HepG2 (cell line): ENCODE data around the gene SLC1A2. TPM values are rescaled to one million over a fixed set of nuclear protein-coding genes. Genes with fewer than 3 reads are reported as not detected.

Source experiments
- AHR ChIP-seq: IDR thresholded peaks from 2 replicates; pipeline ENCODE4 v1.6.1; 2018; ENCODE audit warnings: missing genetic modification reagents, missing compliant biosample characterization
- ATF1 ChIP-seq: IDR thresholded peaks from 2 replicates; pipeline ENCODE4 v1.6.1; 2016; ENCODE audit warnings: mild to moderate bottlenecking, control low read depth
- CBX2 ChIP-seq, 2 experiments: fragments of 200-600 bp in 1 of 2; sonication (generic); formaldehyde crosslinking in 1 of 2; IDR thresholded peaks; 2 replicates each; pipeline versions ENCODE4 v1.7.0 to v1.8.1; 2018 to 2022; ENCODE audit warnings: low read depth in 2 of 2, low read length in 1 of 2, mild to moderate bottlenecking in 1 of 2, missing genetic modification reagents in 1 of 2
- GFI1 ChIP-seq: sonication (generic); formaldehyde crosslinking; IDR thresholded peaks from 2 replicates; pipeline ENCODE4 v1.5.0; 2020; ENCODE audit warnings: missing genetic modification reagents, mild to moderate bottlenecking, borderline replicate concordance
- KAT8 ChIP-seq: IDR thresholded peaks from 2 replicates; pipeline ENCODE4 v1.6.1; 2016; ENCODE audit warnings: missing genetic modification reagents, missing compliant biosample characterization
- NCOA1 ChIP-seq: sonication (generic); formaldehyde crosslinking; IDR thresholded peaks from 2 replicates; pipeline ENCODE4 v1.9.0; 2021; ENCODE audit warnings: missing genetic modification reagents
- NFIC ChIP-seq: IDR thresholded peaks from 2 replicates; pipeline ENCODE4 v1.6.1; 2012; ENCODE audit warnings: mild to moderate bottlenecking, low read length, inconsistent platforms
- POLR2G ChIP-seq: fragments of 200-400 bp; formaldehyde crosslinking; IDR thresholded peaks from 2 replicates; pipeline ENCODE4 v1.6.1; 2018; ENCODE audit warnings: mild to moderate bottlenecking, low read depth, low read length, moderate library complexity
- SMARCE1 ChIP-seq: fragments of 450-650 bp; IDR thresholded peaks from 2 replicates; pipeline ENCODE4 v1.6.1; 2017; ENCODE audit warnings: borderline replicate concordance
- ZNF24 ChIP-seq: fragments of 450-650 bp; IDR thresholded peaks from 2 replicates; pipeline ENCODE4 v1.6.1; 2017; ENCODE audit warnings: antibody characterized with exemption, mild to moderate bottlenecking
- ZNF331 ChIP-seq: sonication (generic); formaldehyde crosslinking; IDR thresholded peaks from 2 replicates; pipeline ENCODE4 v1.4.0; 2020; ENCODE audit warnings: missing genetic modification reagents
- ZNF451 ChIP-seq: sonication (generic); formaldehyde crosslinking; IDR thresholded peaks from 2 replicates; pipeline ENCODE4 v1.5.0; 2020; ENCODE audit warnings: mild to moderate bottlenecking, missing genetic modification reagents
- ZNF615 ChIP-seq: sonication (generic); formaldehyde crosslinking; IDR thresholded peaks from 2 replicates; pipeline ENCODE4 v1.5.0; 2020; ENCODE audit warnings: mild to moderate bottlenecking, missing genetic modification reagents, borderline replicate concordance
- ZNF703 ChIP-seq: sonication (generic); formaldehyde crosslinking; IDR thresholded peaks from 2 replicates; pipeline ENCODE4 v1.5.1; 2020; ENCODE audit warnings: missing genetic modification reagents, mild to moderate bottlenecking, moderate library complexity, borderline replicate concordance
- ZNF788 ChIP-seq: sonication (generic); formaldehyde crosslinking; IDR thresholded peaks from 2 replicates; pipeline ENCODE4 v1.5.0; 2020; ENCODE audit warnings: mild to moderate bottlenecking, missing genetic modification reagents, borderline replicate concordance
- polyA plus RNA-seq, 8 experiments: library from polyadenylated mRNA; depleted of rRNA in 3 of 8; stranded (reverse) in 7 of 8; unstranded in 1 of 8; fragments of >200 nt; fragmentation: Illumina TruSeq in 4 of 8; extraction: Trizol in 4 of 8; gene quantifications; 2 replicates each; pipeline versions ENCODE4 v1.2.1 to v1.2.3, GENCODE V29; 2011 to 2016; ENCODE audit warnings: low read depth in 4 of 8, missing spikeins in 1 of 8, mixed read lengths in 1 of 8; ENCODE audit not compliant: insufficient read depth in 1 of 8
- total RNA-seq, 5 experiments: library from RNA; depleted of rRNA; stranded (reverse); fragments of >200 nt; fragmentation: Illumina TruSeq; extraction: Trizol; gene quantifications; 2 replicates each; pipeline ENCODE4 v1.2.3, GENCODE V29; 2016; ENCODE audit warnings: low read depth in 1 of 5
- TF ChIP-seq, protein P1 (sequence below): sonication (generic); formaldehyde crosslinking; IDR thresholded peaks from 2 replicates; pipeline ENCODE4 v1.8.1; 2023; ENCODE audit warnings: mild to moderate bottlenecking, missing genetic modification reagents
- TF ChIP-seq, protein P2 (sequence below): sonication (generic); formaldehyde crosslinking; IDR thresholded peaks from 2 replicates; pipeline ENCODE4 v1.8.1; 2023; ENCODE audit warnings: mild to moderate bottlenecking, moderate library complexity, missing genetic modification reagents
- TF ChIP-seq, protein P3 (sequence below): sonication (generic); formaldehyde crosslinking; IDR thresholded peaks from 2 replicates; pipeline ENCODE4 v1.9.0; 2022; ENCODE audit warnings: low read depth, missing genetic modification reagents
- TF ChIP-seq, protein P4 (sequence below): sonication (generic); formaldehyde crosslinking; IDR thresholded peaks from 2 replicates; pipeline ENCODE4 v1.4.0; 2020; ENCODE audit warnings: mild to moderate bottlenecking, missing genetic modification reagents
- TF ChIP-seq, protein P5 (sequence below): sonication (generic); formaldehyde crosslinking; IDR thresholded peaks from 2 replicates; pipeline ENCODE4 v1.4.0; 2020; ENCODE audit warnings: missing genetic modification reagents

The SLC1A2 gene
- total and polyA plus RNA-seq, 2 of the 13 experiments (the other 11 are each of a cell fraction or from before 2014, with no cell fraction given) = 23.2 to 43.2 TPM

DNA sequence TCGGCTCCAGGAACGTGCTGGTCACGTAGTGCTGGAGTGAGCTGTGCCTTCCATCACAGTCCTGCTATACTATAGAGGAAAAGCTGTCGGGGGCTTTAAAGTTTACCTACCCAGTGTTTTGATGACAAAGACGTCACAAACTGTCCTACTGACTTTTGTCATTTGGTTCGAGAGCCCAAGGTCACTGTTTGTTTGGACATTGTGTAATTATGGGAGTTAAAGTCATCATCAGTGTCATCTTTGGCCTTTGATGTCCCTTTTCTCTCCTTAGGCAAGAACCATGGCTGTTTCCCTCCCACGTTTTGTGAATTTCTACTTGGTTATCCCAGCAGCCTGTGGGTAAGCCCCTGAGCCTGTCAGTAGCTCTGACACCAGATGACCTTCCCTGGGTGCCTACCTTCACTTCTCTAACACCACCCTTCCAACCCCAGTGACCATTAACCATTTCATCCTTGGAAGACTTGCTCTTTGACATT is 59.3 kb downstream of the SLC1A2 start (continued):
- TF ChIP-seq, protein P1, sequence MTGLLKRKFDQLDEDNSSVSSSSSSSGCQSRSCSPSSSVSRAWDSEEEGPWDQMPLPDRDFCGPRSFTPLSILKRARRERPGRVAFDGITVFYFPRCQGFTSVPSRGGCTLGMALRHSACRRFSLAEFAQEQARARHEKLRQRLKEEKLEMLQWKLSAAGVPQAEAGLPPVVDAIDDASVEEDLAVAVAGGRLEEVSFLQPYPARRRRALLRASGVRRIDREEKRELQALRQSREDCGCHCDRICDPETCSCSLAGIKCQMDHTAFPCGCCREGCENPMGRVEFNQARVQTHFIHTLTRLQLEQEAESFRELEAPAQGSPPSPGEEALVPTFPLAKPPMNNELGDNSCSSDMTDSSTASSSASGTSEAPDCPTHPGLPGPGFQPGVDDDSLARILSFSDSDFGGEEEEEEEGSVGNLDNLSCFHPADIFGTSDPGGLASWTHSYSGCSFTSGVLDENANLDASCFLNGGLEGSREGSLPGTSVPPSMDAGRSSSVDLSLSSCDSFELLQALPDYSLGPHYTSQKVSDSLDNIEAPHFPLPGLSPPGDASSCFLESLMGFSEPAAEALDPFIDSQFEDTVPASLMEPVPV (CRISPR knock-in tag) = 0 out of 2 replicates have a peak, but pooled peaks have one; percentile 42
- TF ChIP-seq ZNF788 (CRISPR knock-in tag) (peak; percentile 83; the same call in 1 of the 2 replicates), KAT8 (CRISPR knock-in tag) (peak; percentile 71; the same call in 1 of the 2 replicates), SMARCE1 (no peak), AHR (CRISPR knock-in tag) (no peak; the same call in 1 of the 2 replicates), POLR2G (peak; percentile 71), ZNF703 (CRISPR knock-in tag) (0 out of 2 replicates have a peak, but pooled peaks have one; percentile 64), ZNF615 (CRISPR knock-in tag) (peak; percentile 77; the same call in 1 of the 2 replicates), NFIC (peak; percentile 92), CBX2 (IDR thresholded peaks at IDR 0.05; ENCODE audit: low read depth, low read length) (no peak), CBX2 (CRISPR knock-in tag; IDR thresholded peaks at IDR 0.05; ENCODE audit: low read depth) (0 out of 2 replicates have a peak, but pooled peaks have one; percentile 51), GFI1 (CRISPR knock-in tag) (peak; percentile 82; the same call in 1 of the 2 replicates), ZNF331 (CRISPR knock-in tag) (peak; percentile 93), ATF1 (CRISPR knock-in tag) (peak; percentile 93), NCOA1 (CRISPR knock-in tag) (peak; percentile 96), ZNF451 (0 out of 2 replicates have a peak, but pooled peaks have one; percentile 38), ZNF24 (peak; percentile 48; the same call in 1 of the 2 replicates)
- TF ChIP-seq, protein P2, sequence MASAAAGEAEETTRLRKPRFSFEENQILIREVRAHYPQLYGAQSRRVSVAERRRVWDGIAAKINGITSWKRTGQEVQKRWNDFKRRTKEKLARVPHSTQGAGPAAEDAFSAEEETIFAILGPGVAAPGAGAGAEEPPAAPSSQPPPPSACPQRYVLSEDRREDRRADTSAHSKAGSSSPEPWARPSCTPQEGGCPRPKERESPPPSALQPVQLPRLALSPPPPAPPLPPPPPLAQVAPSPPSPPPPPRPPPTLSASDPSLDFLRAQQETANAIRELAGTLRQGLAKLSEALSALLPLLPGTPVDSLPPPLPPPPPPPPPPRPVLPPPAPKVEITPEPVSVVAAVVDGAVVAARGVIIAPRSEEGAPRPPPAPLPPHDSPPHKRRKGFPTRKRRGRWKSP (CRISPR knock-in tag) = peak; percentile 84; the same call in 1 of the 2 replicates
- TF ChIP-seq, protein P3, sequence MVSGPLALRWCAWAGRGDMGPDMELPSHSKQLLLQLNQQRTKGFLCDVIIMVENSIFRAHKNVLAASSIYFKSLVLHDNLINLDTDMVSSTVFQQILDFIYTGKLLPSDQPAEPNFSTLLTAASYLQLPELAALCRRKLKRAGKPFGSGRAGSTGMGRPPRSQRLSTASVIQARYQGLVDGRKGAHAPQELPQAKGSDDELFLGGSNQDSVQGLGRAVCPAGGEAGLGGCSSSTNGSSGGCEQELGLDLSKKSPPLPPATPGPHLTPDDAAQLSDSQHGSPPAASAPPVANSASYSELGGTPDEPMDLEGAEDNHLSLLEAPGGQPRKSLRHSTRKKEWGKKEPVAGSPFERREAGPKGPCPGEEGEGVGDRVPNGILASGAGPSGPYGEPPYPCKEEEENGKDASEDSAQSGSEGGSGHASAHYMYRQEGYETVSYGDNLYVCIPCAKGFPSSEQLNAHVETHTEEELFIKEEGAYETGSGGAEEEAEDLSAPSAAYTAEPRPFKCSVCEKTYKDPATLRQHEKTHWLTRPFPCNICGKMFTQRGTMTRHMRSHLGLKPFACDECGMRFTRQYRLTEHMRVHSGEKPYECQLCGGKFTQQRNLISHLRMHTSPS (CRISPR knock-in tag) = peak; percentile 70; the same call in 1 of the 2 replicates
- TF ChIP-seq, protein P4, sequence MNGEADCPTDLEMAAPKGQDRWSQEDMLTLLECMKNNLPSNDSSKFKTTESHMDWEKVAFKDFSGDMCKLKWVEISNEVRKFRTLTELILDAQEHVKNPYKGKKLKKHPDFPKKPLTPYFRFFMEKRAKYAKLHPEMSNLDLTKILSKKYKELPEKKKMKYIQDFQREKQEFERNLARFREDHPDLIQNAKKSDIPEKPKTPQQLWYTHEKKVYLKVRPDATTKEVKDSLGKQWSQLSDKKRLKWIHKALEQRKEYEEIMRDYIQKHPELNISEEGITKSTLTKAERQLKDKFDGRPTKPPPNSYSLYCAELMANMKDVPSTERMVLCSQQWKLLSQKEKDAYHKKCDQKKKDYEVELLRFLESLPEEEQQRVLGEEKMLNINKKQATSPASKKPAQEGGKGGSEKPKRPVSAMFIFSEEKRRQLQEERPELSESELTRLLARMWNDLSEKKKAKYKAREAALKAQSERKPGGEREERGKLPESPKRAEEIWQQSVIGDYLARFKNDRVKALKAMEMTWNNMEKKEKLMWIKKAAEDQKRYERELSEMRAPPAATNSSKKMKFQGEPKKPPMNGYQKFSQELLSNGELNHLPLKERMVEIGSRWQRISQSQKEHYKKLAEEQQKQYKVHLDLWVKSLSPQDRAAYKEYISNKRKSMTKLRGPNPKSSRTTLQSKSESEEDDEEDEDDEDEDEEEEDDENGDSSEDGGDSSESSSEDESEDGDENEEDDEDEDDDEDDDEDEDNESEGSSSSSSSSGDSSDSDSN (CRISPR knock-in tag) = peak; percentile 51; the same call in 1 of the 2 replicates
- TF ChIP-seq, protein P5, sequence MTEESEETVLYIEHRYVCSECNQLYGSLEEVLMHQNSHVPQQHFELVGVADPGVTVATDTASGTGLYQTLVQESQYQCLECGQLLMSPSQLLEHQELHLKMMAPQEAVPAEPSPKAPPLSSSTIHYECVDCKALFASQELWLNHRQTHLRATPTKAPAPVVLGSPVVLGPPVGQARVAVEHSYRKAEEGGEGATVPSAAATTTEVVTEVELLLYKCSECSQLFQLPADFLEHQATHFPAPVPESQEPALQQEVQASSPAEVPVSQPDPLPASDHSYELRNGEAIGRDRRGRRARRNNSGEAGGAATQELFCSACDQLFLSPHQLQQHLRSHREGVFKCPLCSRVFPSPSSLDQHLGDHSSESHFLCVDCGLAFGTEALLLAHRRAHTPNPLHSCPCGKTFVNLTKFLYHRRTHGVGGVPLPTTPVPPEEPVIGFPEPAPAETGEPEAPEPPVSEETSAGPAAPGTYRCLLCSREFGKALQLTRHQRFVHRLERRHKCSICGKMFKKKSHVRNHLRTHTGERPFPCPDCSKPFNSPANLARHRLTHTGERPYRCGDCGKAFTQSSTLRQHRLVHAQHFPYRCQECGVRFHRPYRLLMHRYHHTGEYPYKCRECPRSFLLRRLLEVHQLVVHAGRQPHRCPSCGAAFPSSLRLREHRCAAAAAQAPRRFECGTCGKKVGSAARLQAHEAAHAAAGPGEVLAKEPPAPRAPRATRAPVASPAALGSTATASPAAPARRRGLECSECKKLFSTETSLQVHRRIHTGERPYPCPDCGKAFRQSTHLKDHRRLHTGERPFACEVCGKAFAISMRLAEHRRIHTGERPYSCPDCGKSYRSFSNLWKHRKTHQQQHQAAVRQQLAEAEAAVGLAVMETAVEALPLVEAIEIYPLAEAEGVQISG (CRISPR knock-in tag) = peak; percentile 66
